SKM-1 (cell line): Measurements from ENCODE around the gene RPP25L.

ENCODE experiments used
- DNase-seq: peaks from one replicate; lab custom pipeline; 2025; ENCODE audit not compliant: unreplicated experiment; lab: John Stamatoyannopoulos, UW

The RPP25L gene

GRCh38 chr9:34612788-34613390 lies 992 bp upstream of the RPP25L start:
- peak; percentile 56 for DNase-seq

DNA sequence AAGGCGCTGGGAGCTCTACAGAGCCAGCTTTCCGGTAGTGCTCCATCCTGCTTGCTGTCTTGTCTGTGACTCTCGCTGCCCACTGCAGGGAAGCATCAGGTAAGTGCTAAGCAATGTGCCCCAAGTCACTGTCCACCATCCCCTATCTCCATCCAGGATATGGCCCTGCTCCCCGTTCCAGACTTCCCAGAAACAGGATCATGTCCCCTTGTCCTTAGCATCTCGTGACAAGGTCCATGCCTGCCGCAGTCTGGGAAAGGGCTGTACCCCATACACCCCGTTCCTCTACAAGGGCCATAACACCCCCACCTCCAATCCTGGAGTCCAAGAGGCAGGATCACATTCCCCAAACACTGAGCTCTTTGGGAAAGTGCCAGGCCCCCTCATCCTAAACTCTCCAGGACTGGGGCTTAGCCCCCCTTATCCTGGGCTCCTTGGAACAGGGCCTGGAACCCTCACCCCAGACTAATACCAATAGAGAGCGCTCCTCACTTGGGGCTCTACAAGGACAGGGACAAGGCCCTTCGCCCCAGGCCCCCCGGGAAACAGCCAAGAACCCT lies 566 bp downstream of the RPP25L start:
- DNase-seq: no peak

DNA sequence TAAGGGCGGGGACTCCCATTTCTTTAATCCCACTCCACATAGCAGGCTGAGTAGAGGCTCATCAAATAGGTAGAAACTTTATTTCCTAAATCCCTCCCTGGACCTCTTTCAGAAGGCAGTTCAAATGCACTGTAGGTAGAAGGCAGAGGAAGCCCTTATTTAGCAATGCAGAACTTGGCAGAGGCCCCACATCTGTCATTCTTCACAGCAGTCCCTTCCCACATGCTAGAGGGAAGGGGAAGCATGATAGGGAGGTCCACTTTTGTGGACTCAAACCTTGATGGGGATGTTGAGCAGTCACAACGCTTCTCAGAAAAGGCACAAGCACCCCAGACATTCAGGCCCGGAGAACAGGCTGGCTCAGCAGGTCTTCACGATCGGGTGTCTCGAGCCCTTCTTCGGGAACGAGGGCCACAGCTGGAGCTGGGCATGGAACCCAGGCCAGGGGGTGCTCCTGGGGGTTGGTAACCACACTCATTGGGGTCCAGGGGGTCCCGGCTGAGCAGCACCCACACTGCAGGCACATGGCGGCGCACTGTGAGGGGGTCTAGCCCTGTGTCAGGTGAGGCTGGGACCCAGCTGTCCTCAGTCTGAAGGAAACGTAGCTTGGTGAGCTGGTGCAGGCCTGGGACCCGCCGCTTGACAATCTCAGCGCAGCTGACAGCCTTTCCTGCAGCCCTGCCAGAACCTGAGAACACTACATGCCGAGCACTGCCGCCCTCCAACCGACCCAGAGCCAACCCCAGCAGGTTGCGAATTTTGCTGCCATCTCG lies 1.3 kb downstream of the RPP25L start:
- no peak for DNase-seq

DNA sequence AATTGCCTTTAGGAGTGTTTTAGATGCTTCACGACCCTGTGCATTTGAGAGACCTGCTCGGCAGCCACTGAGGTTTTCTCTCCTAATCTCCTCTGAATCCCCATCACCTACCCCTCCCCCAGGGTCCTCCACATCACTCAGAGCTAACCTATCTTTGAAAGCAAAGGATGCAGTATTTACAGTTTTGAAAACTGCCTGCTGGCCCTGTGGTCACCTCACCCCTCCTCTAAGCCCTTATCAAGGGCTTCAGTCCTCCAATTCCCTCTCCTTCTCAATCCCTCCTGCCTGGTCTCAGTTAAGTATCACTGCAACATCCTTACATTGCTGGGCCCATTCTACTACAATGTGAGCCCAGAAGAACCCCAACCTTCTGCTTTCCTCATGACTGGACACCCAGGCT lies 4.6 kb downstream of the RPP25L start:
- no peak for DNase-seq

GRCh38 chr9:34606905-34607304 lies 5.0 kb downstream of the RPP25L start:
- no peak for DNase-seq

- no peak for DNase-seq
Measured at GRCh38 chr9:34606190-34606589, 5.7 kb downstream of the RPP25L start.

- DNase-seq: peak; percentile 43
Measured at GRCh38 chr9:34603610-34604231, 8.2 kb downstream of the RPP25L start.

GRCh38 chr9:34601937-34602573 lies 9.8 kb downstream of the RPP25L start:
- DNase-seq: no peak

GRCh38 chr9:34600908-34601307 lies 11.0 kb downstream of the RPP25L start:
- DNase-seq: no peak

DNA sequence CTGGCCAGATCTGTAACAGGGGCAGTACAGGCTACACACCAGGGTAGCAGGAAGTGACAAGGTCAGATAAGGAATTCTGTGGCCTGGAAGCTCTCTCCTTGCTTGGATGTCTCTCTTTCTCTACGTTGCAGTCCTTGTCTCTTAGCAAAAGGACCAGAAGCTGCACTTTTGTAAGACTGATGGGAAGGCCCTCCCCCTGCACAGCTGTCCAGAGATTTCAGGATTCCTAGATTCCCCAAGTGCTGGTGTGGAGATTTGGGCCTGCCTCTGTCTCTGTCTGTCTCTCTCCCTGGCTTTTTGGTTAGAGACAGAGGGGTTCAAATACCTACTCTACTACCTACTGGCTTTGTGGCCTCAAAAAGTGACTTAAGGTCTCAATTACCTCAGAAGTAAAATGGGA lies 12.4 kb downstream of the RPP25L start:
- no peak for DNase-seq

DNA sequence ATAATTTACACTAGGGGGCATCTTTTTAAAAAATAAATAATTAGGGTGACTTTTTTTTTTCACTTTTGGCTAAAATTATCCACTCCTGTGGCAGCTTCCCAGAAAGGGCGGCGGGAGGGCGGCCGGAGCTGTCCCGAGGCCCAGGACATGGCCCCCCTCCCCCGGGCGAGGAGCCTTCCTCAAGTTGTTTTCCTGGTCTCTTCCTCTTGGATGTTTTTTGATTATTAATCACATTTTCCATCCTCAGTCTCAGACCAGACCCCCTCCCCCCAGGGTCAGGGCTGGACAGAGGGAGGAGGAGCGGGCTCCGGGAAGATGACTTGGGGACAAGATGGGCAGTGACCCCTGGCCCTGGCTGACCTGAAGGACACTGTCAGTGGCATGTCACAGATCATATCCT lies 17.7 kb downstream of the RPP25L start:
- no peak for DNase-seq

- no peak for DNase-seq
Measured at GRCh38 chr9:34592895-34593601, 18.8 kb downstream of the RPP25L start.

DNA sequence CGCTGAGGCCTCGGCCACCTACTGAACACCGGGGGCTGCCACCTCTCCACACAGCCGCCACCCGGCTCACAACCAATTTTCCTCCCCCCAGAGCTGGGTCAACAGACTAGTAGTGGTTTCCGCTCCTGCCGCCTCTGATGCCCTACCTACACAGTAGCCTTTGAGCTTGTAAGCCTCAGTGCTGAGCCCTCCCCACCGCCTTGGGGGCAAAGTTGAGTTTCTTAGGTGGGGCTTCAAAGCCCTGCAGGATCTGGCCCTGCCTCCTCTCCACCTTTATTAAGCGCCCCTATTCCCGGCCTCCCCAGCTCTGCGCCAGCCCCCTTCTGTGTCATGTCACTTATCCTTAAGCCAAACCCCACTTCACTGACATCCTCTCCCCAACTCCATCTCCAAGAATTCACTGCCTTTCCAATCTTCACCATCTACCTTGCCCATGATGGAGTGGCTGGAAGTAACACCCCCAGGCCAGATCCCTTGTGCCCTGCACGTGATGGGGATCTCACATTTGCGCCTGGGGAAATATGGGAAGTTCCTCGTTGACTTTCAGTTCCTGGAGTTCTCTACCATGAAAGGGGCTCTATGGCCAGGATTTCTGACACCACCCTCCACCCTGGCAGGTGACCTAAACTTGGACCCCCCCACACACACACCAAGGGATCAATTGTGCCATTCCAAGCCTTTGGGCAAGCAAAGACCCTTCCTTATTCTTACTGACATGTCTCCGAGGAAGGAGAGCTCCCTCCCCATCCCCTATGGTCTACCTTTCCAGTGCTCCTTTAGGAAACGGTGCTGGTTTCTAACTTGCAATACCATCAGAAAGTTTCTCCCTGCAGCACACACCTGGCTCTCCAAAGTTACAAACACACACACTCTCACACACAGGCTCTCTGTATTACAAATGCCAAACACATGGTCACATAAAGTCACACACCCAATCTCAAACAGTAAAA lies 19.7 kb downstream of the RPP25L start:
- no peak for DNase-seq

DNA sequence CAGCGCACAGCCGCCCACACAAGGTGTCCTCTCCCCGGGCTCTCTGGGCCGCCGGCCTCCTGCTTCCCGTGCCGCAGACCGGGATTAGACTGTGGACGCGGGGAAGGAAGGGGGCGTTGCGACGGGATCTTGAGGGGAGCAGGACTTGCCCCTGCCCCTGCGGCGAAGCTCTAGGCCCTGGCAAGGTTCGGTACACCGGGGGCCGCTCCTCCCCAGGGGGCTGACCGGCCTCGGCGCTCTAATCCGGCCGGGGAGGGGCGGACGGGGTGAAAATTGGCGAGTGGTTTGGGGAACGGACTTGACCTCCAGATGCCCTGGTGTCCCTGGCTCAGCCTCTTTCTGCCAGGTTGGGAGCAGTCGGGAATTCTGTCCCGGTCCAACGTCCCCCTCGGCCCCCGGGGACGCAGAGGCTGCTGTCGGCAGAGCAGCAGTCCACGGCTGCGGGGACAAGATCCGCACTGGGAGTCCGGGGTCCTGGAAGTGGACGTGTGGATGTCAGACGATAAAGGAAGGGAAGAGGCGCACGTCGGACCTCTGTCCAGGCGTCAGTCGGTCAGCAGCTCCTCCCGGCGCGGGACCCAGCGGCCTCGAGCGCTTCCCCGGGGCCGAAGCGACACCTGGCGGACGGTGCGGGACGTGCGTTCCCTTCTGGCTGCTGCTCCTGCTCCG lies 20.5 kb downstream of the RPP25L start:
- DNase-seq: no peak

DNA sequence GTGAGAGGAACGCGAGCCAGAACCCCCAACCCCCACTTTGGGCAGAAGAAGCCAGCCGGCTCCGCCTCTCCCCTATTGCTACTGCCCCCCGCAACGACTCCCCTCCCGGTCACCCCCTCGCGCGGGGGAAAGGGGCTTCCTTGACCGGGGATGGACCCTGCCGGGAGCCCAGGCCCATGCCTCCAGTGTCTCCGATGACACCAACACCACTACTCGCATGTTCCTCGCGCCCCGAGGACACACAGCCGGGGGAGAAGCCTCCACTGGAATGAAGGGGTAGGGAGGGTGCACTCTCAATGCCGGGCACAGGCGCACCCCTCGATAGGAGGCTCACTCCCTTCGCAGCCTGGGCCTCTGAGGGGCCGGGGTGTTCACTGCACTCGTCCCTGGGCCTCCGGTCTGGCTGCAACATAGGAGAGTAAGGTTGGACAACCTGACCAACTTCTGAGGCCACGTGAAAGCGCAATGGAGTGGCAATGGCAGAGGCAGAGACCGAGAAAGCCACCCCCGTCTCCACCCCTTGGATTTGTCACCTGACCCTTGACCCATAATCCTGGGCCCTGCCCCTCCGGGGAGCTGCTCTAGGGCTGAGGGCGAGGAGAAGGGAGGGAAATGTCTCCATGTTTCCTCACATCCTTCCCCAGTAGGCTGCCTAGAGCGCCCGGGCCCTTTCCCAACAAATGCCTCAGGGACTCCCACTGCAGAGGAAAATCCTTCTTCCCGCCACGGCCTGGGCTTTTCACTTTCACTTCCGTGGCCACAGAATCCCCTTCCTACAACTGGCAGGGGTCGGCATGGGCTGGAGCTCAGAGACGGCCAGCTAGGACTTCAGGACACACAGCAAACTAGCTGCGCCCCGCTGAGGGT lies 21.3 kb downstream of the RPP25L start:
- no peak for DNase-seq

DNA sequence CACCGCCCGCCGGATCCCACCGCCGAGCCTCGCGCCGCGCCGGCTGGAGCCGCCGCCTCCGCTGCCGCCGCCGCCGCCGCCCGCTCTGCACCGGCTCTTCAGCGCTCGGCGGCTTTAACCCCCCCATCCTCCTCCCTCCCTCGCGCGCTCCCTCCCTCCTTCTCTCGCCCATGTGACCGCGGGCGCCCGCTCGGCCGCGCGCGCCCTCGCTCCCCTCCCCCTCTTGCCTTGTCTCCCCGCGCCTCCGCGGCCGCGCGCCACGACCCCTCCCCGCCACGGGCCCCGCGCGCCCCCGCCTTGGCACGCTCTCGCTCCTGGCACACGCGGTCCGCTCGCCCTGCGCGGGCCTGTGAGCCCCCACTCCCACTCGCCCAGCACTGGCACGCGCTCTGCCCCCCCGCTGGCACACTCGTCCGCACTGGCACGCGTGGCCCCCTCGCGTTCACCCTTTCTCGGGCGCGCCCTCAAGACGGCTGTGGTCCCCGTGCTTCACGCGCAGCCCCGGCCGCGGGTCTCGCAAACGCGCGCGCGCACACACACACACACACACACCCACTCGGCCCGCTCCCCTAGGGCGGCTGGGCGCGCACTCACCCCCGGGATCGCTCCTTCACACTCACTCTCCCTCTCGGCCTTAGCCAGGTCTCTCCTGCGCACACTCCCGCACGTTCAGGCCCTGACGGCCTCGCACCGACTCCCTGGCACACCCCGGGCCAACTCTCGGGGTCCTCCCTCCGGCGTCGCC lies 22.1 kb downstream of the RPP25L start, which contains the start of gene CNTFR:
Gene CNTFR, minus strand, starts transcription at position 89 of the 745 bp plus-strand sequence. CDS start 20,743 bp downstream, outside the sequence.
- DNase-seq: no peak
